Transverse colon (tissue), 4 donors: ENCODE results near the gene CHST11. TPM values are rescaled to one million over a fixed set of nuclear protein-coding genes. Genes with fewer than 3 reads are reported as not detected.

Experiments
- DNase-seq: peaks from one replicate; pipeline ENCODE4 v3.0.0-alpha.2; 2019
- H3K27ac ChIP-seq, 4 donors: fragments of 200-600 bp; sonication (generic); 2 replicates each; pipeline ENCODE4 v1.5.1; 2016 to 2018; ENCODE audit warnings: inconsistent platforms in 4 of 4
- H3K27me3 ChIP-seq: fragments of 200-600 bp; sonication (generic); 2 replicates; pipeline ENCODE4 v1.5.1; 2017; ENCODE audit warnings: inconsistent platforms
- H3K36me3 ChIP-seq, 4 donors: fragments of 200-600 bp; sonication (generic); 2 replicates each; pipeline ENCODE4 v1.5.1; 2017 to 2019; ENCODE audit warnings: inconsistent platforms in 4 of 4
- H3K4me1 ChIP-seq, 4 donors: fragments of 200-600 bp; sonication (generic); 2 replicates each; pipeline ENCODE4 v1.5.1; 2017 to 2020; ENCODE audit warnings: inconsistent platforms in 4 of 4
- H3K4me3 ChIP-seq, 4 donors: fragments of 200-600 bp; sonication (generic); 1 replicate in 1 of 4; 2 replicates in 3 of 4; pipeline versions ENCODE4 v1.5.1 to v1.6.1; 2017 to 2019; ENCODE audit warnings: inconsistent platforms in 4 of 4
- H3K9me3 ChIP-seq, 2 donors: fragments of 200-600 bp; sonication (generic); 2 replicates each; pipeline ENCODE4 v1.5.1; 2017 to 2019; ENCODE audit warnings: inconsistent platforms in 2 of 2
- CTCF ChIP-seq, 5 experiments: fragments of 200-600 bp in 3 of 5; fragments of 450-650 bp in 2 of 5; sonication (generic) in 3 of 5; IDR thresholded peaks; 1 replicate in 2 of 5; 2 replicates in 3 of 5; pipeline ENCODE4 v1.5.1; 2016 to 2017; ENCODE audit warnings: antibody characterized with exemption in 5 of 5, inconsistent platforms in 3 of 5, mild to moderate bottlenecking in 2 of 5, moderate library complexity in 1 of 5
- EP300 ChIP-seq: sonication (generic); formaldehyde crosslinking; IDR thresholded peaks from one replicate; pipeline ENCODE4 v1.6.1; 2017; ENCODE audit warnings: antibody characterized with exemption, low read depth
- POLR2A ChIP-seq: fragments of 450-650 bp; IDR thresholded peaks from one replicate; pipeline ENCODE4 v1.6.1; 2016; ENCODE audit warnings: antibody characterized with exemption, mild to moderate bottlenecking, moderate library complexity
- POLR2AphosphoS5 ChIP-seq, 3 donors: sonication (generic); formaldehyde crosslinking; IDR thresholded peaks; one replicate each; pipeline ENCODE4 v1.6.1; 2016; ENCODE audit warnings: antibody characterized with exemption in 3 of 3
- WGBS, 2 donors: methylation state at CpG; one replicate each; pipeline ENCODE4 v1.1.5; 2018; ENCODE audit warnings: low coverage in 1 of 2; 5-methylcytosine and 5-hydroxymethylcytosine counted together
- in situ Hi-C, 4 donors: fragments of 200-750 bp; cut with MboI; loops; one replicate each; pipeline versions ENCODE4 v1.15.0 to v1.15.1; 2017; ENCODE audit warnings: low sequenced_read_pairs in 3 of 4, low pct_ligation_motif_present in 1 of 4, low pct_unique_long_range_greater_than_20kb in 1 of 4
- intact Hi-C: fragments of 100-400 bp; cut with DNase I; formaldehyde crosslinking; loops from one replicate; pipeline ENCODE4 v1.15.1; 2023; ENCODE audit warnings: low total_unique reads
- total RNA-seq, 4 donors: library from RNA; depleted of rRNA; stranded (reverse); fragments of >200 nt; gene quantifications; one replicate each; pipeline ENCODE4 v1.1.0, GENCODE V29; 2016

Gene CHST11
- total RNA-seq, 4 donors from 2014 or later: 4.2 to 123 (median 31.5) TPM

DNA sequence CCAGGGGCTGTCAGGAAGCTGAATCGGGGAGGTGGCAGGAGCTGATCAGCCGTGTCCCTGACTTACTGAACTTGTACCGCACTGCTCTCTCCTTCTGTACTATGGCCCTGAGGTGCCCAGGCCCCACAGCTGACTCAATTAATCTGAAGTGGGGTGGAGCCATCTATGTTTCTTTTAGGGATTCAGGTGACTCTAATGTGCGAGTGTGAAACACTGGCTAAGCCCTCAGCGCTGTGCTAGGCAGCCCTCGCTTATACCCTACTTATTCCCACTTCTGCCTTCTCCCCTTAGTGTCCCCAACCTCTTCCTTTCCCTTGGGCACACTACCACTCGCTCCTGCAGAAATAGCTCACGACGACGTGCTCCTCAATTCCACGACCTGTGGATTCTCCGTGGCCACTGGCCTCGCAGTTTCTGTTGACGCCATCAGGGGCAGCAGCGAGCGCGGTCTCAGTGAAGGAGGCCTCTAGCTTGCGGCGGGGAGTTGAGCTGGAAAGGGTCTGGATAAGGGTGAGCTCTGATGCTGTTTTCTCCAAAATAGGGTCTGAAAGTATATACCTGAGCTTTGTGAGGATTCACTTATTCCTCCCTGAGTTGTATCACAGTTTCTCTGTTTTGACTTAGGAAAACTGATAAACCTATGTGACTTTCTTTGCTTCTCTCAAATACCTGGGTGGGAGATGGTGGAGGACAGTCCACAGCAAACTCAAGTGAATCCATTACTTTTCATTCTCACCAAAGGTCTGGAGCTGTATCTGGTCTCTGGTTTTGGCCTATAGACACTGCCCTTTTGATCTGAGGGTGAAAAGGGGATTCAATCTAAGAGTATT is 333.8 kb downstream of the CHST11 start:
- intact Hi-C loops (no loop called here), in situ Hi-C loops (no loop called here)
- 58 to 60% methylated on average over 5 to 19 of the region's 19 CpGs for WGBS, 2 donors

GRCh38 chr12:104792570-104792969 is 335.8 kb downstream of the CHST11 start:
- 72% methylated on average over 4 of the region's 4 CpGs; no CpG with 5 or more reads in 1 of the 2 donors for WGBS, 2 donors
- H3K27ac ChIP-seq: peak overlapping the region in 3 of 4 donors; percentile 25 to 40 (median 31)
- no peak overlapping the region for H3K4me3 ChIP-seq
- H3K36me3 ChIP-seq: no peaks in the 10 kb centered on the region
- intact Hi-C loops (no loop called here), in situ Hi-C loops (no loop called here)
- no peaks in the 10 kb centered on the region for H3K9me3 ChIP-seq
- no peak for TF ChIP-seq CTCF (IDR thresholded peaks at IDR 0.05)
- no peak for TF ChIP-seq EP300
- no peak for TF ChIP-seq POLR2AphosphoS5 (IDR thresholded peaks at IDR 0.05)
- TF ChIP-seq POLR2A: no peak
- peaks cover 0 to 11% (median 0%) of the 10 kb centered on the region in 4 donors for H3K4me1 ChIP-seq
- DNase-seq: no peak
- no peaks in the 10 kb centered on the region for H3K27me3 ChIP-seq

More for the DNA sequence above, 333.8 kb downstream of the CHST11 start:
- Histone ChIP-seq H3K27ac (no peak overlapping the region), H3K27me3 (no peaks in the 10 kb centered on the region), H3K4me3 (no peak overlapping the region), H3K4me1 (peaks cover 0 to 11% (median 0%) of the 10 kb centered on the region in 4 donors), H3K36me3 (no peaks in the 10 kb centered on the region), H3K9me3 (no peaks in the 10 kb centered on the region)
- TF ChIP-seq CTCF (IDR thresholded peaks at IDR 0.05) (peak; percentile 40 to 75 (median 68)), POLR2AphosphoS5 (IDR thresholded peaks at IDR 0.05) (no peak)
- DNase-seq: peak; percentile 37

- H3K9me3 ChIP-seq: no peaks in the 10 kb centered on the region
- WGBS, 2 donors: 65 to 79% methylated on average over 3 of the region's 3 CpGs
- H3K36me3 ChIP-seq: no peaks in the 10 kb centered on the region
- no peak for TF ChIP-seq POLR2AphosphoS5 (IDR thresholded peaks at IDR 0.05)
- TF ChIP-seq CTCF (IDR thresholded peaks at IDR 0.05): no peak
- TF ChIP-seq EP300: no peak
- H3K4me3 ChIP-seq: no peak overlapping the region
- intact Hi-C loops: no loop called here
- in situ Hi-C loops: no loop called here
- peaks cover 0 to 11% (median 0%) of the 10 kb centered on the region in 4 donors for H3K4me1 ChIP-seq
- H3K27ac ChIP-seq: peak overlapping the region in 3 of 4 donors; percentile 25 to 40 (median 31)
- no peak for DNase-seq
- H3K27me3 ChIP-seq: no peaks in the 10 kb centered on the region
Observed at GRCh38 chr12:104793285-104793684, 336.5 kb downstream of the CHST11 start.

DNA sequence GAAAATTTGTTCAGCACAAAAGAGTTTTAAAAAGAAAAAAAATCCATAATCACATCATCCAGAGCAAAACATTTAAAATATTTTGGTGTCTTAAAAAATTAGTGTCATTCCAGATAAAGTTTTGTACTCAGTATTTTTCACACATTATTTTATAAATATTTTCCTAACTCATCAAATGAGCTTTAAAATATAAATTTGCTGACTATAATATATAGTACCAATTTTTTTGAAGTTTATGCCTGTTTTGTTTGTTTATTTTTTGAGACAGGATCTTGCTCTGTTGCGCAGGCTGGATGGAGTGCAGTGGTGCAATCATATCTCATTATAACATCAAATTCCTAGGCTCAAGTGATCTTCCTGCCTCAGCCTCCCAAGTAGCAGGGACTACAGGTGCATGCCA is 337.2 kb downstream of the CHST11 start:
- H3K36me3 ChIP-seq: no peaks in the 10 kb centered on the region
- H3K4me3 ChIP-seq: no peak overlapping the region
- in situ Hi-C loops (no loop called here), intact Hi-C loops (no loop called here)
- H3K4me1 ChIP-seq: peaks cover 0 to 11% (median 0%) of the 10 kb centered on the region in 4 donors
- H3K27me3 ChIP-seq: no peaks in the 10 kb centered on the region
- TF ChIP-seq CTCF (IDR thresholded peaks at IDR 0.05) (no peak), POLR2A (no peak), POLR2AphosphoS5 (IDR thresholded peaks at IDR 0.05) (no peak), EP300 (no peak)
- no peaks in the 10 kb centered on the region for H3K9me3 ChIP-seq
- no peak for DNase-seq
- 91 to 97% methylated on average over 1 of the region's 1 CpG for WGBS, 2 donors
- H3K27ac ChIP-seq: no peak overlapping the region
